GF-D8 (cell line): ENCODE results near the gene TAS2R46.
"Not testable (repeated sequence)": the region's sequence is repeated elsewhere in the genome, so short reads cannot be mapped to it uniquely, and the experiment has no call there.

Experiments
- DNase-seq: peaks from one replicate; lab custom pipeline; 2025; lab: John Stamatoyannopoulos, UW

TAS2R46 gene, protein sequence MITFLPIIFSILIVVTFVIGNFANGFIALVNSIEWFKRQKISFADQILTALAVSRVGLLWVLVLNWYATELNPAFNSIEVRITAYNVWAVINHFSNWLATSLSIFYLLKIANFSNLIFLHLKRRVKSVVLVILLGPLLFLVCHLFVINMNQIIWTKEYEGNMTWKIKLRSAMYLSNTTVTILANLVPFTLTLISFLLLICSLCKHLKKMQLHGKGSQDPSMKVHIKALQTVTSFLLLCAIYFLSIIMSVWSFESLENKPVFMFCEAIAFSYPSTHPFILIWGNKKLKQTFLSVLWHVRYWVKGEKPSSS

DNA sequence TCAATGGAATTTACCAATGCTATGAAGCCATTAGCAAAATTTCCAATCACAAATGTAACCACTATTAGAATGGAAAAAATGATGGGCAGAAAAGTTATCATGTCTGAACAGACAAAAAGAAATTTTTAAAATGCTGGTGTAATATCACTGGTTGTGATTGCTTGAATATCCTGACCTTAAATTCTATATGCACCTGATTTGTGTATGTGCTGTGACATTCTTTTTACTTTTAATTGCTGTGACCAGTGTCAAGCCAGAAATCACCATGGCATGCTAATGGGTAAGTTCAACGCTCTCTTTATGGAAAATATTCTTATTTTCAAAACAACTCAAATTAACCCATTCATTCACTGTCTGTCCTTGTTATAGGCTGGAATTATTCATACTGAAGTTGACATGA, at the start of gene TAS2R46:
TSS of gene TAS2R46 (minus strand) at position 101 of the 400 bp plus-strand sequence. CDS start at position 101, 0 bp downstream.
- not testable (repeated sequence) for DNase-seq

DNA sequence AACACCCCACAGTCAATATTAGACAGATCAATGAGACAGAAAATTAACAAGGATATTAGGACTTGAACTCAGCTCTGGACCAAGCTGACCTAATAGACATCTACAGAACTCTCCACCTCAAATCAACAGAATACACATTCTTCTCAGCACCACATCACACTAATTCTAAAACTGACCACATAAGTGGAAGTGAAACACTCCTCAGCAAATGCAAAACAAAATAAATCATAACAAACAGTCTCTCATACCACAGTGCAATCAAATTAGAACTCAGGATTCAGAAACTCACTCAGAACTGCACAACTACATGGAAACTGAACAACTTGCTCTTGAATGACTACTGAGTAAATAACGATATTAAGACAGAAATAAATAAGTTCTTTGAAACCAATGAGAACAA, 49.1 kb upstream of the TAS2R46 start:
- not testable (repeated sequence) for DNase-seq

DNA sequence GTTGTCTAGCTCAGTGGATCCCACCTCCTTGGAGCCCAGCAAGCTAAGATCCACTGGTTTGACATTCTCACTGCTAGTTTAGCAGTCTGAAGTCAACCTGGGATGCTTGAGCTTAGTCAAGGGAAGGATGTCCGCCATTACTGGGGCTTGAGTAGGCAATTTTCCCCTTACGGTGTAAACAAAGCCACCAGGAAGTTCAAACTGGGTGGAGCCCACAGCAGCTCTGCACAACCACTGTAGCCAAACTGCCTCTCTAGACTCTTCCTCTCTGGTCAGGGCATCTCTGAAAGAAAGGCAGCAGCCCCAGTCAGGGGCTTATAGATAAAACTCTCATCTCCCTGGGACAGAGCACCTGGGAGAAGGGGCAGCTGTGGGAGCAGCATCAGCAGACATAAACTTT, 46.8 kb upstream of the TAS2R46 start:
- no peak for DNase-seq

DNA sequence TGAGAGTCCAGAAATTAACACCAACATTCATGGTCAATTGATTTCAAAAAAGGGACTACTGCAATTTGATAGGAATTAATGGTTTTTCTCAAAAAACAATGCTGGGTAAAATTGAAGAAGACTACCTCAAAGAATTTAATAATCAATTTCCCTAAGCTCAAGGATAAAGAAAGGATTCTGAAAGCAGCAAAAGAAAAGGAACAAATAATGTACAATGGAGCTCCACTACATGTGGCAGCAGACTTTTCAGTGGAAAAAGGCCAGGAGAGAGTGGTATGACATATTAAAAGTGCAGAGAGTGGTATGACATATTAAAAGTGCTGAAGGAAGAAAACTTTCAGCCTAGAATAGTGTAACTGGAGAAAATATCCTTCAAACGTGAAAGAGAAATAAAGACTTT, 45.6 kb upstream of the TAS2R46 start:
- DNase-seq: no peak

DNA sequence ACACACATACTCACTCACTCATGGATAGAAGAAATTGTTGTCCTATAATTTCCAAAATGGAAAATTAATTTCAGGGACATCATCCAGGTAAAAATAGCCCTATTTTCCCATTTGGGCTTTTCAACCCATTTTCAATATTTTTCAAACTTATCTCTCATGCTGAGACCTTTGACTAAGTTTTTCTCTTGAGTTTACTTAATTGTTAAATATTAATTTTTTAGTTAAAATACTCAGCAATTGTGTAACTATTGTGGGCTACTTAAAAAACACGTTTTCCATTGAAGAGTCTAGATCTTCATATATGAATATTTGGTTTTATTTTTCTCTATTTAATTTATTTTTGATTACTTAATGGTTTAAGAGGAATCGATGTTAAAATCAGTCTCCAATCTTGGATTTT, 44.2 kb upstream of the TAS2R46 start:
- DNase-seq: no peak

DNA sequence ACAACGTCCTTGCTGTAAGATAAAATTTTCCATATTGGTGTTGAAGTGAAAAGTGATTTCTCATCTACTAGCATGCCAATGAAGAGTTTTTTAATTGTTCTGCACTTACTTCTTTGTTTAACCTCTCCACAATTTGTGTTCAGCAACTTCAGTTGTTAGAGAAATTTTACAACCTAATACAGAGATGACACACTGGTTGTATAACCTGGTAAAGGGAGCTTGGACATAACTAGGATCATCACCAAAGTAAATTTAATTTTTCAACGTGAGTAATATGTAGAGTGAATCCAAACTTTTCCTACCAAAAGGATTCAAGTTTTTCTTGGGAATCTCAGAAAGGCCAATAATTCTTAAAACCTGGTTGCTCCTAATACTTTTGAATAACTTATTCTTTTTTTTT, 43.5 kb upstream of the TAS2R46 start:
- no peak for DNase-seq

DNA sequence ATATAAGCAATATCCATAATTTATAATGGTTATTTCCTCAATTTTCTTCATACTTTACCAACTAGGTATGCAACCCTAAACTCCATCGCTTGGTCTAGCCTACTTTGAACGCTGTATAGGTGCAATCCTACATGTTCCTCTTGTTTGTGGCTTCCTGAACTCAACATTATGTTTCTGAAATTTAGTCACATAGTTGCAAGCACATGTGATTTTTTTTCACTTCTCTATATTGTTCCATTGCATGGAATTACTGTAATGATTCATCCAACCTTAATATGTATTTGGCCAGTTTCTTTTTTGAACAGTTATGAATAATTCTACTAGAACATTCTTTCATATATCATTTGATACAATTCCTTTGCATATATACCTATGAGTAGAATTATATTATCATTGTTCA, 32.8 kb upstream of the TAS2R46 start:
- DNase-seq: not testable (repeated sequence)

DNA sequence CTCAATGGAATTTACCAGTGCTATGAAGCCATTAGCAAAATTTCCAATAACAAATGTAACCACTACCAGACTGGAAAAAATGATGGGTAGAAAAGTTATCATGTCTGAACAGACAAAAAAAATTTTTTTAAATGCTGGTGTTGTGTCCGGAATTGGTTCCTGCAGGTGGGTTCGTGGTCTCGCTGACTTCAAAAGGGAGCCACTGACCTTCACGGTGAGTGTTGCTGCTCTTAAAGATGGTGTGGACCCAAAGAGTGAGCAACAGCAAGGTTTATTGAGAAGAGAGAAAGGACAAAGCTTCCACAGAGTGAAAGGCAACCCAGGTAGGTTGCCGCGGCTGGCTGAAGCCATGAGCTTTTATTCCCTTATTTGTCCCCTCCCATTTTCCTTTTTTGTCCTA, 30.0 kb upstream of the TAS2R46 start, which contains the start of gene TAS2R43:
TSS of gene TAS2R43 (minus strand) at position 186 of the 400 bp plus-strand sequence. CDS start at position 102, 84 bp downstream.
- no peak for DNase-seq

DNA sequence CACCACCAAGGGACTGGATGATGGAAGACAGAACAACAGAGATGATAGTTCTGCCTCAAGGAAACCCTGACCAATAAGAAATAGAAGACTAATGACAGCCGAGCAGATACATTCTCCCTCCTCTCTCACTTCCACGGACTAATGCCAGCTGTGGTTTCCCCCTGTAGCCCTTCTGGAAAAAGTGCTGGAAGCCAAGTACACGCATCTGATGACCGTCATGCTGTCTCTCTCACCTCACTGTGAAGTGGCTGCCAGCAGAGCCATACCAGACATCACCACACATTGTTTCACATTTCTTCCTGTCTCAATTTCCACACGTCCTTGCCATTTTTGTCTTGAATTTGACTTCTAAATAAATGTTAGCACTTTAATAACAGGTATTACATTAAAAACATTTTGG, 27.2 kb upstream of the TAS2R46 start:
- DNase-seq: no peak

DNA sequence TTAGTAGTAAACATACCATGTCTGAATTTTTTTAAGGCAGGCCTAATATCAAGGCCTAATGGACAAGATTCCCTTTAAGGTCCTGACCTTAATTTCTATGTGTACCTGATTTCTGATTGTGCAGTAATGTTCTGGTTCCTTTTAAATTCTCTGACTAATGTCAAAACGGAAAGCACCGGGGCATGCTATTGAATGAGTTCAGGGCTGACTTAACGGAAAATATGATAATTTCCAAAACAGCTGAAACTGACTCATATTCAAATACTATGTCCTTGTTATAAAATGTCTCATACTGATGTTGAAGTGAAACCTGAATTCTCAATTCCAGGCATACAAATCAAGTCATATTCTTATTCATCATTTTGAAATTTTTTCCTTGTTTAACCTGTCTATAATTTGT, 23.3 kb upstream of the TAS2R46 start:
- DNase-seq: no peak

DNA sequence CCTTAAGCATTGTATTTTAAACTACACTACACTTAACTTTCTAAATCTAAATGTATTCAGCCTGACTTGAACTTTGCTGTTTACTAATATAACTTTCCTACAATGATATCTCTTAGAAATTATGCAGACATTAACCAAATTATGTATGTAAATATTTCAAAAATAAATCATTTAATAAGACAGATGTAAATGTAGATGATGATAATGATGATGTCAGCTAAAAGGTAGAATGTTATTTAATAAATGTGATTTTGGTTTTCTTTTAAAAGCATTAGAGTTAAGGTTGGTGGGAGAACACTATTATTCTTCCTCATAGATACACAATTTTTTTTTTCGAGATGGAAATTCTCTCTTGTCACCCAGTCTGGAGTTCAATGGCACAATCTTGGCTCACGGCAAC, 19.9 kb upstream of the TAS2R46 start:
- DNase-seq: no peak

DNA sequence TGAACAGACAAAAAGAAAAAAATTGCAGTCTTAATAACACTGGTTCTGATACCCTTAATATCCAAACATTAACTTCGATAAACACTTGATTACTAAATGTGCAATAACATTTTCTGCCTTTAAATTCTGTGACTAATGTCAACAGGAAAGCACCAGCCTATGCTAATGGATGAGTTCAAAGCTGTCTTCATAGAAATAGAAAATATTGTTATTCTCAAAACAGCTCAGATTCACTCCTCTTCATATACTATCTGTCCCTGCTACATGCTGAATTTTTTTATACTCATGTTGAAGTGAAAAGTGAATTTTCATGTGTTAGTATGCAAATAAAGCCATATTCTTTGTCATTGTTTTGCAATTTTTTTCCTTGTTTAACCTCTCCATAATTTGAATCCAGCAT, 16.2 kb upstream of the TAS2R46 start:
- DNase-seq: no peak

DNA sequence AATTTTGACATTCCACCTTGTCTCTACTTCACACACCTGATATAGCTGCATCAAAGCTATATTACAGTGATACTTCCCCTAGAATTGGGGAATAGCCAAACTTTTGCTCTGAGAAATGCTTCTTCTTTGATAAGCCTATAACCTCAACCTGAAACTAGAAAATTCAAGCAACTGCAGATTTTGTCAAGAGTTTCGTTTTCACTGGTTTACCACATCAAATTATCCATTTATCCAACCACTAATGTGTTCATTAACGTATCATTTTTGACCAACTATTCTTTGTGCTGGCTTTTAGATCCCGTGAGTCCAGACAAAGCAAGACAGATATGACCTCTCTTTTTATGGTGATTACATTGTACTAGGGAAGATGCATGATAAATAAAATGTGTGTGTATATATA, 13.5 kb upstream of the TAS2R46 start:
- no peak for DNase-seq

DNA sequence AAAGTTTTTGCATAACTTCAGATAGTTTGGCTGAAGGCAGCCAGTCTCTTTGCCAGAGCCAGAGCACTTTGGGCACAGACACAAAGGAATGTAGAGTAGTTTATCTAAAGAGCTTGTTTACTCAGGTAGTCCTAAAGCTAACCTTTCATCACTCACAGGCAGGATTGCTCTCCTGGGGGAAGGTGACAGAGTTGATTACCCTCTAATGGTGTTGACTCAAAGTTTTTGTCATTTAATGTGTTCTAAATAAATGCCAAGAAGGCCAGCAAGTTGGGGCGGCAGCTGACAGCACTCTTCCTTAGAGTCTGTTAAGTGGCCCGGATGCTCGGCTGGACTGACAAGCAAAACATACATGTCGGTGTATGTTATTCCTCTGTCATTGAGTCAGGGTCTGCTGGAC, 9.3 kb upstream of the TAS2R46 start:
- DNase-seq: no peak

DNA sequence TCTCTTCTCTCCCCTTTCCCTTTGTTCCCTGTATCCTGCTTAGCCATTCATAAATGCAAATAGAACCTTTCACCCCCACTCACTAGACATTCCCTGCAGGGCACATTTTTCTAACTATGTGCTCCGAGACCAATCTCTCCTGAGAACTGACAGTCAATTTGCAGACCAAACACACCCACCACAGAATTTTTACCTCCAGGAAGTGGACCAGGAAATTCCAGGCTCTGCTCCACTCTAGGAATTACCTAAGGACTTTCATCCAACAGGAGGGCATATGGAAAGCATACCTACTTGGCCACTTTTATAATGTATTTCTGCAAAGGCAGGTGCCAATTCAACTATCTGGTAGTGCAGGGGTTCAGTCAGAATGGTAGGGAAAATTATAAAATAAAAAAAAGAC, 8.9 kb upstream of the TAS2R46 start:
- no peak for DNase-seq

DNA sequence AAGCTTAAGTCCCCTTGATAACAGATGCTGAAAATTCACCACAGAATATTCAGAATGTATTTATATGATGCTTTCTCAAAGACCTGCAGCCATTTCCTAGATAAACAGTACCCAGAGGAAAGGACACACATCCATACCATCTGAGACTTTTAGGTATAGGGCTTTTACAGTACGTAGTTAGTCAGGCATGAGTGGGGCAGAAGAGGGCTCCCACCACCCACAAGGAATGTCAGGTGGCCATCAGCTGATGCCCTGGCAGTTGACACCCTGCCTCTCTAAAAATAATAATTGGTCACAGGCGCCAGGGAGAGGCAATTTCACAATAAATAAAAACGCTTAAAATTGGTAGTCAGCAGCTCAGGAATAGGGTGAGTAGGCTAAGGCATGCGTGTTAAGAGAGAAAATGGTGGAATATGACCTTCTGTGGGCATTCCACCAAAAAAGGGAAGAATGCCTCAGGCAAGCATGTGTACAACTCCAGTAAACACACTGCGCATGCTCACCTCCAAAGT, 7.8 kb upstream of the TAS2R46 start:
- no peak for DNase-seq

DNA sequence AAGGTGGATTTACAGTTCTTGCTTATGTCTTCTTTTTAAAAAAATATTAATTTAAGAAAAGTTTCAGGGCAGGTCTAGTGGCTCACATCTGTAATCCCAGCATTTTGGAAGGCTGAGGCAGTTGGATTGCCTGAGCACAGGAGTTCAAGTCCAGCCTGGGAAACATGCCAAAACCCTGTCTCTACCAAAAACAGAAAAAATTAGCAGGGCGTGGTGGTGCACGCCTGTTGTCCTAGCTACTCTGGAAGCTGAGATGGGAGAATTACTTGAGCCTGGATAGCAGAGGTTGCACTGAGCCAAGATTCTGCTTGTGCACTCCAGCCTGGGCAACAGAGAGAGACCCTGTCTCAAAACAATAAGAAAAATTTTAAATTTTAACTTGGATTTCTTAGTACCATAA, 5.4 kb upstream of the TAS2R46 start:
- no peak for DNase-seq

DNA sequence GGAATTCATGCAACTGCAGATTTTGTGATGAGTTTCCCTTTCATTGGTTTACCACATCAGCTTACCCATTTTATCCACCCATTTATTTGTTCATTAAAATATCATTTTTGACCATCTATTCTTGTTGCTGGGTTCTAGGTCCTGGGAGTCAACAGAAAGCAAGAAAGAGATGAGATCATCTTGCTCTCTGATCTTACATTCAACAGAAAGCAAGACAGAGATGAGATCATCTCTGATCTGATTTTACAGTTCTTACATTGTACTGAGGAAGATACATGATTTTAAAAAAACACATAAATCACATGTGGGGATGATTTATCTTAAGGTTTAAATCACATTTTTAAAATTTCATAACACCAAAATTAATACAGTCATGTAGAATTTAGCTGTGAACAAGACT, 2.3 kb downstream of the TAS2R46 start:
- no peak for DNase-seq

DNA sequence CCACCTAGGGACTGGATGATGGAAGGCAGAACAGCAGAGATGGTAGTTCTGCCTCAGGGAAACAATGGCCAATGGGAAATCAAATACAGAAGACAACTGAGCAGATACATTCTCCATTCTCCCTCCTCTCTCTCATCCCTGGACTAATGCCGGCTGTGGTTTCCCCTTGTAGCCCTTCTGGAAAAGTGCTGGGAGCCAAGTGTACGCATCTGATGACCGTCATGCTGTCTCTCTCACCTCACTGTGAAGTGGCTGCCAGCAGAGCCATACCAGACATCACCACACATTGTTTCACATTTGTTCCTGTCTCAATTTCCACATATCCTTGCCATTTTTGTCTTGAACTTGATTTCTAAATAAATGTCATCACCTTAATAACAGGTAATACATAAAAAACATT, 3.1 kb downstream of the TAS2R46 start:
- DNase-seq: no peak

DNA sequence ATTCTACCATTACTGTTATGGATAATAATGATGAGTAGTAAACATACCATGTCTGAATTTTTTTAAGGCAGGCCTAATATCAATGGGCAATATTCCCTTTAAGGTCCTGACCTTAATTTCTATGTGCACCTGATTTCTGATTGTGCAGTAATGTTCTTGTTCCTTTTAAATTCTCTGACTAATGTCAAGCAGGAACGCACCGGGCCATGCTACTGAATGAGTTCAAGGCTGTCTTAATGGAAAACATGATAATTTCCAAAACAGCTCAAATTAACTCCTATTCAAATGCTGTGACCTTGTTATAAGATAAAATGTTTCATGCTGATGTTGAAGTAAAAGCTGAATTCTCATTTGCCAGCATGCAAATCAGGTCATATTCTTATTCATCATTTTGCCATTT, 6.8 kb downstream of the TAS2R46 start:
- DNase-seq: no peak

DNA sequence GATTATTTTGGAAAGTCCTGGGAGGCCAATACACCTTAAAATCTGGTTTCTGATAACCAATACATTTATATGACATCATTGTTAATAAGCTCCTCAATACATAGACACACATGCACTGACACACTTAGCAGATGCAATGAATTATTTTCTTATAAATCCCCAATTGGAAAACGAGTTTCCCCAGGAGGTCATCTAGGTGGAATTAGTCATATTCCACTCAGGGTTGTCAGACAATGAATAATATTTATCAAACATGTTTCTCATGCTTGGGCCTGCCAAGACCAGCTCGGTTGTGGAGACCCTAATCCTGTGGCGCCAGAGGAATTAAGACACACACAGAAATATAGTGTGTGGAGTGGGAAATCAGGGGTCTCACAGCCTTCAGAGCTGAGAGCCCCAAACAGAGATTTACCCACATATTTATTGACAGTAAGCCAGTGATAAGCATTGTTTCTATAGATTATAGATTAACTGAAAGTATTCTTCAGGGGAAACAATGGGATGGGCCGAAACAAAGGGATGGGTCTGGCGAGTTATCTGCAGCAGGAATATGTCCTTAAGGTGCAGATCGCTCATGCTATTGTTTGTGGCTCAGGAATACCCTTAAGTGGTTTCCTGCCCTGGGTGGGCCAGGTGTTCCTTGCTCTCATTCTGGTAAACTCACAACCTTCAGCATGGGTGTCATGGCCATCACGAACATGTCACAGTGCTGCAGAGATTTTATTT, 12.1 kb downstream of the TAS2R46 start:
- DNase-seq: not testable (repeated sequence)

DNA sequence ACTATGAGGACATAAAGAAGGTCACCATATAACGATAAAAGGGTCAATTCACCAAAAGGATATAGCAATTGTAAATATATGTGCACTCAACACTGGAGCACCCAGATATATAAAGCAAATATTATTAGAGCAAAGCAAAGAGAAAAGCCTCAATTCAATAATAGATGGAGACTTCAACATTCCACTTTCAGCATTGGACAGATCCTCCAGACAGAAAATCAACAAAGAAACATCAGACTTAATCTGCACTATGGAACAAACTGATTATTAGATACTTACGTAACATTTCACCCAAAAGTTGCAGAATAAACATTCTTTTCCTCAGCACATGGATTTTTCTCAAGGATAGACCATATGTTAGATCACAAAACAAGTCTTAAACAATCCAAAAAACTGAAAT, 20.7 kb downstream of the TAS2R46 start:
- not testable (repeated sequence) for DNase-seq

DNA sequence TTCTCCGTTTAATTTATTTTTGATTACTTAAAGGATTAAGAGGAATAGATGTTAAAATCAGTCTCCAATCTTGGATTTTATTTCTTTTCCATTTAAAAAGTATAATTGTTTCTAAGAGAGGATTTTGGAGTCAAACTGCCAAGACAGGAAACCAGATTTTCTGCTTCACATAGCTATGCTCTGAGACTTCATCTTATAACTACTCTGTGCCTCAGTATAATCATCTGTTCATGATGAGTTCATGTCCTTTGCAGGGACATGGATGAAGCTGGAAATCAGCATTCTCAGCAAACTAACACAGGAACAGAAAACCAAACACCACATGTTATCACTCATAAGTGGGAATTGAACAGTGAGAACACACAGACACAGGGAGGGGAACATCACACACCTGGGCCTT, 21.9 kb downstream of the TAS2R46 start:
- no peak for DNase-seq
